Choroid plexus epithelial cell (primary cell): ENCODE measurements around the gene CNDP1.

Source experiments
- DNase-seq: peaks from one replicate; pipeline ENCODE4 v3.0.0-alpha.2; 2010; ENCODE audit warnings: low read depth
- H3K4me3 ChIP-seq: 2 replicates; pipeline ENCODE4 v1.5.1; 2011; ENCODE audit warnings: low read depth, mild to moderate bottlenecking, control low read depth, low read length, moderate library complexity
- TF ChIP-seq, protein P1 (sequence below): conservative IDR thresholded peaks from 2 replicates; pipeline ENCODE4 v1.5.1; 2011; ENCODE audit warnings: low read depth, mild to moderate bottlenecking, control low read depth, inconsistent platforms, low read length, moderate library complexity

Gene CNDP1

DNA sequence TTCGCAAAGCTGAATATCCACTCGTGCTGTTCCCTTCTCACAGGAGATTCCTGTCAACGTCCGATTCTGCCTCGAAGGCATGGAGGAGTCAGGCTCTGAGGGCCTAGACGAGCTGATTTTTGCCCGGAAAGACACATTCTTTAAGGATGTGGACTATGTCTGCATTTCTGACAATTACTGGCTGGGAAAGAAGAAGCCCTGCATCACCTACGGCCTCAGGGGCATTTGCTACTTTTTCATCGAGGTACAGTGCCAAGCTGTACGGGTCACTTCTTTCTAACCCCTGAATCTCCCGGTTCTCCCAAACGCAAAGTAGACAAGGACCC lies 23.6 kb upstream of the CNDP1 start:
- no peak overlapping the region for H3K4me3 ChIP-seq
- DNase-seq = no peak
- TF ChIP-seq, protein P1, sequence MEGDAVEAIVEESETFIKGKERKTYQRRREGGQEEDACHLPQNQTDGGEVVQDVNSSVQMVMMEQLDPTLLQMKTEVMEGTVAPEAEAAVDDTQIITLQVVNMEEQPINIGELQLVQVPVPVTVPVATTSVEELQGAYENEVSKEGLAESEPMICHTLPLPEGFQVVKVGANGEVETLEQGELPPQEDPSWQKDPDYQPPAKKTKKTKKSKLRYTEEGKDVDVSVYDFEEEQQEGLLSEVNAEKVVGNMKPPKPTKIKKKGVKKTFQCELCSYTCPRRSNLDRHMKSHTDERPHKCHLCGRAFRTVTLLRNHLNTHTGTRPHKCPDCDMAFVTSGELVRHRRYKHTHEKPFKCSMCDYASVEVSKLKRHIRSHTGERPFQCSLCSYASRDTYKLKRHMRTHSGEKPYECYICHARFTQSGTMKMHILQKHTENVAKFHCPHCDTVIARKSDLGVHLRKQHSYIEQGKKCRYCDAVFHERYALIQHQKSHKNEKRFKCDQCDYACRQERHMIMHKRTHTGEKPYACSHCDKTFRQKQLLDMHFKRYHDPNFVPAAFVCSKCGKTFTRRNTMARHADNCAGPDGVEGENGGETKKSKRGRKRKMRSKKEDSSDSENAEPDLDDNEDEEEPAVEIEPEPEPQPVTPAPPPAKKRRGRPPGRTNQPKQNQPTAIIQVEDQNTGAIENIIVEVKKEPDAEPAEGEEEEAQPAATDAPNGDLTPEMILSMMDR = no peak

DNA sequence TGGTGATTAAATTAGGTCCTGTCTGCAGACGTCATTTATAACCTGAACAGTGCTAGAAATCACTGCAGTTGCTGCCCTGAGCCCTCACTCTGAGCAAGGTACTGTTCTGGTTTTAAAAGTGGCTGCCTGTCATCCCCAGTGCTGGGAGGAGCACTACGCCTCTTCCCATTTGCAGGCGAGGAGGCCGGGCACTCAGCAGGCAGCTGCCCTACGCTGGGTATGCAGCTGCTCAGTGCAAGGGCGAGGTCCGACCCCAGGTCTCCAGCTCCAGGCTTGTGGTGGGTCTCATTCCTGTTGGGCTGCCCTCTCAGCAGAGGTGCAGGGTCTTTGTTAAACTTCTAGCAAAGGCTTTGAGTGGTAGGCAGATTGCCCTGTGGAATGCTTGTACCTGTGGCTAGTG lies 22.5 kb upstream of the CNDP1 start:
- H3K4me3 ChIP-seq = no peak overlapping the region
- no peak for DNase-seq
- TF ChIP-seq, protein P1 = no peak

DNA sequence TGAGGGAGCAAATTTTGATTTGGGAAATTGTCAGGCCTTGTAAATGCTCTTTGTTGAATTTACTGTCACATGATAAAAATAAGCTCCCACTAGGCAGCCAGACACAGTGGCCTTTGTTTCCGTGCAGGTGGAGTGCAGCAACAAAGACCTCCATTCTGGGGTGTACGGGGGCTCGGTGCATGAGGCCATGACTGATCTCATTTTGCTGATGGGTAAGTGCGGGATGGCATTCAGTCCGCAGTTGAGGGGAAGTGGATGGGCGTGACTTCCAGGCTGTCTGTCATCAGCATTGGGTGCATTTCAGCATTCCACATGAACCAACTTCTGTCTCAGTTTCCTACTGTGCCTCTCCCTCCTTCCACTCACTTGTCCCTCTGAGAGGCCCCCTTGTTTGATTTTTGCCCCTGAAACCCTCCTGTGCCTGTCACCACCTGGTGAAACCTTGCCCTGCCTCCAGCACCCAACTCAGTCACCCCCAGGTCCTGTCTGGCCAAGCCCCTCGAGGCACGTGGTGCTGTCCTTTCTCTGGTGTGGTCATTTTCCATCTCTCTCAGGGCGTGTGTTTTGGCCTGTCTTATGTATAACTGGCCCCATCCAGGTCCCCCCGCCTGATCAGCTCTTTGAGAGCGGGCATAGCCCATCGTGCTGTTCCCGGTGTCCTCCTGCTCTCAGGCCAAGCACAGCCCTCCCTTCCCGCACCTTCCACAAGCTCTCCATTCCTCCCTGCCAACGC lies 21.8 kb upstream of the CNDP1 start:
- TF ChIP-seq, protein P1 = no peak
- no peak overlapping the region for H3K4me3 ChIP-seq
- DNase-seq = no peak

DNA sequence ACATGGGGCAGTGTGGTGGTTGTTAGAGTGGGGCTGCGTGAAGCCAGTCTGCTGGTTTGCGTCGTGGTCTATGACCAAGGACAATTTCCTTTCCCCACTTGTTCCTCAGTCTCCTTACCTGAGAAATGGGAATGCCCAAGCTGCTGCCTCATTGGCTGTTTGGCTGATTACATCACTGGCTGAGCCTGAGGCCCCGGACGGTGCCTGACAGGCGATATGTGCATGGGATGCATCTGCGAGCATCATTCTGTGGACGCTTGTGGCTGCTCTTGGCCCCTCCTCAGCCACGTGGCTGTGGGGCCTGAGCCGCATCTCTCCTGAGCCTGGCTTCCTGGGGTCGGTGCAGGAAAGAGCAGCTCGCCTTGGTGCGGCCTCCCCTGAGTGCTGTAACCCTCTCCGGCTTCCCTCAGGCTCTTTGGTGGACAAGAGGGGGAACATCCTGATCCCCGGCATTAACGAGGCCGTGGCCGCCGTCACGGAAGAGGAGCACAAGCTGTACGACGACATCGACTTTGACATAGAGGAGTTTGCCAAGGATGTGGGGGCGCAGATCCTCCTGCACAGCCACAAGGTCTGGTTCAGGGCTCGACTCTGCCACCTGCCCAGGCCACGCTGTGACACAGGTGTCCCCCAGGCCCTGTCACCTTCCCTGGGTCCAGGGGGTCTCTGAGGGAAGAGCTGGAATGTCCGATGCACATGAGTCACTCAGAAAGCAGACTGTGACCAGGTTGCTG lies 21.0 kb upstream of the CNDP1 start:
- TF ChIP-seq, protein P1 = no peak
- no peak overlapping the region for H3K4me3 ChIP-seq
- no peak for DNase-seq

DNA sequence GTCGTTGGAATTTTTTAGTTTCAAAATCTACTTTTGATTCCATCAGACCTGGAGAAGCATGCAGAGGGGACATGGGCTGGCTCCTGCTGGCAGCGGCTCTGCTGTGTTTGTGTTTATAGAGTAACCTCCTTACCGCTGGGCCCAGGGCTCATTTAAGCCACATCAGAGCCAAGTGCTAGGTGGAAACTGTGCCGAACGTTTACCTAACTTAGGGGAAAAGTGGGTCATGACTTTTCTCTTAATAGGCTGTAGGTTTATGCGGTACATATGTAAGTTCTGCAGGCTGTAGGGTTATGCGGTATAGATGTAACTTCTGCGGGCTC lies 20.5 kb upstream of the CNDP1 start:
- TF ChIP-seq, protein P1 = no peak
- no peak for DNase-seq
- H3K4me3 ChIP-seq = no peak overlapping the region

DNA sequence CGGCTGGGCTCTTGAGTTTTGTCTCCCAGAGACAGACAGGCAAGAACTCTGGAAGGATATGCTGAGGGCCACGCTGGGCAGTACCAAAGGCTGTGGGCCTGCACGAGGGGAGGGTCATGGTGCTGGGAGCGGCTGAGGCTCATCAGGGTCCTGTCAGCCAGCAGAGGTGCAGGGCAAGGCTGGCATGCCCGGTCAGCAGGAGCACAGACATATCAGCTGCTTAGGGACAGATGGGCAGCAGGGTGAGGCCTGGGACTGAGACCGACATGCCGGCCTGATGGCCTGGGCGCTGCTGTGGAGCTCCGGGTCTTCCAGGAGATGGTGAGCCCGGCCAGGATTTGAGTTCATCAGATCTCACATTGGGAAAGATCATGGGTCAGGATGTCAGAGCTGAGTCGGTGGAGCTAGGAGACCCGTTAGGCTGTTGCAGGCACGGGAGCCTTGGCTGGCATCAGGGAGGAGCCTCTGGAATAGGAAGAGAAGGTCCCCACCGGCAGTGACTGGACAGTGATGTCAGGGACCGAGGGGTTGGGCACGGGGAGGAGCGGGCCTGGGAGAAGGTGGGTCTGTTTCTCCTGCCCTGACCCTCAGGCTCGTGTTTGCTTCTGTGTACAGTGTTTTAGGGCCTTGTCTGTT lies 19.3 kb upstream of the CNDP1 start:
- DNase-seq = no peak
- no peak overlapping the region for H3K4me3 ChIP-seq
- TF ChIP-seq, protein P1 = no peak
